ENCODE results near the gene ANKDD1A.

DNA sequence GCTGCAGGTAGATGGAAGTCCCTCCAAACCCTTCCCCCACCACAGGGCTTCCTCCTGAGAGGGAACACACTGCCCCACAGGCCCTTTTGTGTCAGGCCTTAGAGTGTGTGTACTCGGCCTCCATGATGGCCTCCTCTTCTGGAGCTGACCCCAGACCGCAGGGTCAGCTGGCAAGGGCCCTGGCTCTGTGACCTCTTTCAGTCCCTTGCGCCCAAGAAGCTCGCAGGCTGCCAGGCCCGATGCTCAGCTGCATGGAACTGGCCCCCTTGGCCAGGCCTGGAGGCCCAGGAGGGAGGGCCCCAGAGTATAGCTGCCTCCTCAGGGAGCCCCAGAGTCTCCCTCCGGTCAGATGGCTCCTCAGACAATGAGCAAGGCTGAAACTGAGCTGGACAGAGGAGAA lies 23.4 kb upstream of the ANKDD1A start:
- TF ChIP-seq, protein P1, sequence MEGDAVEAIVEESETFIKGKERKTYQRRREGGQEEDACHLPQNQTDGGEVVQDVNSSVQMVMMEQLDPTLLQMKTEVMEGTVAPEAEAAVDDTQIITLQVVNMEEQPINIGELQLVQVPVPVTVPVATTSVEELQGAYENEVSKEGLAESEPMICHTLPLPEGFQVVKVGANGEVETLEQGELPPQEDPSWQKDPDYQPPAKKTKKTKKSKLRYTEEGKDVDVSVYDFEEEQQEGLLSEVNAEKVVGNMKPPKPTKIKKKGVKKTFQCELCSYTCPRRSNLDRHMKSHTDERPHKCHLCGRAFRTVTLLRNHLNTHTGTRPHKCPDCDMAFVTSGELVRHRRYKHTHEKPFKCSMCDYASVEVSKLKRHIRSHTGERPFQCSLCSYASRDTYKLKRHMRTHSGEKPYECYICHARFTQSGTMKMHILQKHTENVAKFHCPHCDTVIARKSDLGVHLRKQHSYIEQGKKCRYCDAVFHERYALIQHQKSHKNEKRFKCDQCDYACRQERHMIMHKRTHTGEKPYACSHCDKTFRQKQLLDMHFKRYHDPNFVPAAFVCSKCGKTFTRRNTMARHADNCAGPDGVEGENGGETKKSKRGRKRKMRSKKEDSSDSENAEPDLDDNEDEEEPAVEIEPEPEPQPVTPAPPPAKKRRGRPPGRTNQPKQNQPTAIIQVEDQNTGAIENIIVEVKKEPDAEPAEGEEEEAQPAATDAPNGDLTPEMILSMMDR (IDR thresholded peaks at IDR 0.05), result no peak
- no peak for TF ChIP-seq POLR2A (IDR thresholded peaks at IDR 0.05)
- TF ChIP-seq POLR2AphosphoS5 (IDR thresholded peaks at IDR 0.05), result no peak
- TF ChIP-seq EP300 (IDR thresholded peaks at IDR 0.05), result no peak
